Measurements from ENCODE around the gene NDUFS2. TPM values are rescaled to one million over a fixed set of nuclear protein-coding genes. Genes with fewer than 3 reads are reported as not detected.
"Not testable (repeated sequence)": the region's sequence is repeated elsewhere in the genome, so short reads cannot be mapped to it uniquely, and the experiment has no call there.

Gene NDUFS2
- total RNA-seq, 2 donors from 2014 or later: 148 to 311 TPM

GRCh38 chr1:161244888-161245287 lies 42.7 kb downstream of the NDUFS2 start:
- Histone ChIP-seq H3K27me3 (no peaks in the 10 kb centered on the region), H3K4me3 (no peak overlapping the region), H3K4me1 (no peaks in the 10 kb centered on the region), H3K36me3 (no peaks in the 10 kb centered on the region), H3K27ac (no peak overlapping the region), H3K9me3 (no peaks in the 10 kb centered on the region)
- no peak for DNase-seq (ENCODE audit: low spot score)
- TF ChIP-seq CTCF (IDR thresholded peaks at IDR 0.05): no peak

- H3K4me3 ChIP-seq; DNase-seq (ENCODE audit: low spot score); H3K4me1 ChIP-seq; H3K36me3 ChIP-seq; H3K9me3 ChIP-seq; H3K27ac ChIP-seq; H3K27me3 ChIP-seq: not testable (repeated sequence)
Measured at GRCh38 chr1:161250100-161250499, 47.9 kb downstream of the NDUFS2 start.

GRCh38 chr1:161250829-161251228 lies 48.7 kb downstream of the NDUFS2 start:
- no peaks in the 10 kb centered on the region for H3K36me3 ChIP-seq

GRCh38 chr1:161251579-161251978 lies 49.4 kb downstream of the NDUFS2 start:
- Histone ChIP-seq H3K27me3 (no peaks in the 10 kb centered on the region), H3K4me1 (no peaks in the 10 kb centered on the region), H3K36me3 (no peaks in the 10 kb centered on the region), H3K27ac (no peak overlapping the region), H3K9me3 (peaks cover 0 to 3% of the 10 kb centered on the region in 2 donors), H3K4me3 (no peak overlapping the region)
- DNase-seq (ENCODE audit: low spot score): no peak
- TF ChIP-seq CTCF (IDR thresholded peaks at IDR 0.05): no peak

More at GRCh38 chr1:161250829-161251228, 48.7 kb downstream of the NDUFS2 start:
- Histone ChIP-seq H3K4me3 (no peak overlapping the region), H3K4me1 (no peaks in the 10 kb centered on the region), H3K27ac (no peak overlapping the region), H3K9me3 (no peaks in the 10 kb centered on the region), H3K27me3 (no peaks in the 10 kb centered on the region)
- DNase-seq (ENCODE audit: low spot score): no peak
- TF ChIP-seq CTCF (IDR thresholded peaks at IDR 0.05): no peak

GRCh38 chr1:161255302-161255701 lies 53.1 kb downstream of the NDUFS2 start:
- not testable (repeated sequence) for H3K4me1 ChIP-seq; DNase-seq (ENCODE audit: low spot score); H3K27ac ChIP-seq; H3K27me3 ChIP-seq; H3K4me3 ChIP-seq; H3K36me3 ChIP-seq
- peaks cover 0 to 14% of the 10 kb centered on the region in 2 donors for H3K9me3 ChIP-seq

- peaks cover 0 to 14% of the 10 kb centered on the region in 2 donors for H3K9me3 ChIP-seq
- H3K4me3 ChIP-seq; H3K27ac ChIP-seq; DNase-seq (ENCODE audit: low spot score); H3K4me1 ChIP-seq; H3K27me3 ChIP-seq; H3K36me3 ChIP-seq: not testable (repeated sequence)
Measured at GRCh38 chr1:161255955-161256520, 53.9 kb downstream of the NDUFS2 start.

- not testable (repeated sequence) for H3K4me3 ChIP-seq; DNase-seq (ENCODE audit: low spot score); H3K27ac ChIP-seq; H3K4me1 ChIP-seq; H3K36me3 ChIP-seq; H3K27me3 ChIP-seq
- peaks cover 0 to 14% of the 10 kb centered on the region in 2 donors for H3K9me3 ChIP-seq
Measured at GRCh38 chr1:161257109-161257508, 54.9 kb downstream of the NDUFS2 start.
